ENCODE measurements around the gene CTNNA3. TPM values are rescaled to one million over a fixed set of nuclear protein-coding genes. Genes with fewer than 3 reads are reported as not detected.

The CTNNA3 gene
- total and polyA plus RNA-seq, 12 donors, result 2.0 to 213 (median 171) TPM

- Histone ChIP-seq H3K4me3 (no peak overlapping the region), H3K27me3 (no peaks in the 10 kb centered on the region), H3K27ac (no peak overlapping the region), H3K36me3 (no peaks in the 10 kb centered on the region), H3K4me1 (no peaks in the 10 kb centered on the region), H3K9me3 (no peaks in the 10 kb centered on the region)
- no peak for TF ChIP-seq CTCF (IDR thresholded peaks at IDR 0.05)
- intact Hi-C loops (cut with DNase I), result no loop called here
- DNase-seq (no peak), ATAC-seq (no peak)
Measured at GRCh38 chr10:66209025-66209424, 1487.0 kb downstream of the CTNNA3 start.

- no peaks in the 10 kb centered on the region for H3K27me3 ChIP-seq
- no peak overlapping the region for H3K27ac ChIP-seq
- ATAC-seq, result no peak
- H3K9me3 ChIP-seq, result no peaks in the 10 kb centered on the region
- no peak for DNase-seq
- no peaks in the 10 kb centered on the region for H3K36me3 ChIP-seq
- H3K4me1 ChIP-seq, result no peaks in the 10 kb centered on the region
- TF ChIP-seq CTCF (IDR thresholded peaks at IDR 0.05), result no peak
- H3K4me3 ChIP-seq, result no peak overlapping the region
- intact Hi-C loops (cut with DNase I), result no loop called here
Measured at GRCh38 chr10:66204838-66205237, 1491.2 kb downstream of the CTNNA3 start.

- DNase-seq (no peak), ATAC-seq (no peak)
- 92 to 96% methylated on average over 3 of the region's 3 CpGs for WGBS, 2 donors
- Histone ChIP-seq H3K9me3 (no peaks in the 10 kb centered on the region), H3K27me3 (no peaks in the 10 kb centered on the region), H3K4me1 (no peaks in the 10 kb centered on the region), H3K4me3 (no peak overlapping the region), H3K27ac (no peak overlapping the region), H3K36me3 (no peaks in the 10 kb centered on the region)
- intact Hi-C loops (cut with DNase I), result no loop called here
- no peak for TF ChIP-seq CTCF (IDR thresholded peaks at IDR 0.05)
Measured at GRCh38 chr10:66202101-66202500, 1493.9 kb downstream of the CTNNA3 start.

- no peak for DNase-seq
- no peak overlapping the region for H3K27ac ChIP-seq
- H3K4me3 ChIP-seq, result no peak overlapping the region
- no peaks in the 10 kb centered on the region for H3K9me3 ChIP-seq
- 77 to 88% methylated on average over 2 of the region's 2 CpGs for WGBS, 2 donors
- no peak for TF ChIP-seq CTCF (IDR thresholded peaks at IDR 0.05)
- H3K27me3 ChIP-seq, result no peaks in the 10 kb centered on the region
- no peak for ATAC-seq
- H3K36me3 ChIP-seq, result no peaks in the 10 kb centered on the region
- intact Hi-C loops (cut with DNase I), result no loop called here
- H3K4me1 ChIP-seq, result no peaks in the 10 kb centered on the region
Measured at GRCh38 chr10:66192162-66192831, 1503.7 kb downstream of the CTNNA3 start.
